MM.1S (cell line): ENCODE results near the gene KCNQ1.

Experiments used
- EZH2 ChIP-seq: fragments of 300-600 bp; sonication (generic); optimal IDR thresholded peaks from 2 replicates; pipeline ENCODE3; 2017; ENCODE audit warnings: low read depth, mild to moderate bottlenecking, antibody characterized with exemption, low read length, mixed read lengths
- EZH2phosphoT487 ChIP-seq: fragments of 300-600 bp; sonication (generic); IDR thresholded peaks from 2 replicates; pipeline ENCODE4 v1.6.1; 2018; ENCODE audit warnings: antibody characterized with exemption, low read length
- TF ChIP-seq, protein P1 (sequence below): fragments of 300-600 bp; sonication (generic); IDR thresholded peaks from 2 replicates; pipeline ENCODE4 v1.5.1; 2016; ENCODE audit warnings: antibody characterized with exemption, low read length, mixed read lengths

- TF ChIP-seq, protein P1, sequence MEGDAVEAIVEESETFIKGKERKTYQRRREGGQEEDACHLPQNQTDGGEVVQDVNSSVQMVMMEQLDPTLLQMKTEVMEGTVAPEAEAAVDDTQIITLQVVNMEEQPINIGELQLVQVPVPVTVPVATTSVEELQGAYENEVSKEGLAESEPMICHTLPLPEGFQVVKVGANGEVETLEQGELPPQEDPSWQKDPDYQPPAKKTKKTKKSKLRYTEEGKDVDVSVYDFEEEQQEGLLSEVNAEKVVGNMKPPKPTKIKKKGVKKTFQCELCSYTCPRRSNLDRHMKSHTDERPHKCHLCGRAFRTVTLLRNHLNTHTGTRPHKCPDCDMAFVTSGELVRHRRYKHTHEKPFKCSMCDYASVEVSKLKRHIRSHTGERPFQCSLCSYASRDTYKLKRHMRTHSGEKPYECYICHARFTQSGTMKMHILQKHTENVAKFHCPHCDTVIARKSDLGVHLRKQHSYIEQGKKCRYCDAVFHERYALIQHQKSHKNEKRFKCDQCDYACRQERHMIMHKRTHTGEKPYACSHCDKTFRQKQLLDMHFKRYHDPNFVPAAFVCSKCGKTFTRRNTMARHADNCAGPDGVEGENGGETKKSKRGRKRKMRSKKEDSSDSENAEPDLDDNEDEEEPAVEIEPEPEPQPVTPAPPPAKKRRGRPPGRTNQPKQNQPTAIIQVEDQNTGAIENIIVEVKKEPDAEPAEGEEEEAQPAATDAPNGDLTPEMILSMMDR = no peak
- TF ChIP-seq EZH2 (no peak), EZH2phosphoT487 (no peak)
These were observed 7.1 kb downstream of the KCNQ1 start for GRCh38 chr11:2451916-2452315.
